GM23338 (cell line): ENCODE data around the gene SUPT6H. TPM values are rescaled to one million over a fixed set of nuclear protein-coding genes. Genes with fewer than 3 reads are reported as not detected.

ENCODE experiments used
- ATAC-seq: fragments of 200-7000 bp; cut with Tn5 transposase; 3 replicates; pipeline ENCODE4 v1.9.1; 2020
- DNase-seq: peaks from one replicate; pipeline ENCODE4 v3.0.0-alpha.2; 2015; ENCODE audit warnings: low spot score
- H2AFZ ChIP-seq: fragments of 200-600 bp; sonication (generic); 2 replicates; pipeline ENCODE4 v1.8.0; 2016; ENCODE audit warnings: antibody characterized with exemption, mild to moderate bottlenecking, moderate library complexity
- H3F3A ChIP-seq: fragments of 200-600 bp; sonication (generic); replicated peaks from 2 replicates; pipeline ENCODE4 v1.8.0; 2017; ENCODE audit warnings: antibody characterized with exemption, mixed run types, low read depth
- H3K27ac ChIP-seq: fragments of 200-600 bp; sonication (generic); 2 replicates; pipeline ENCODE4 v1.6.1; 2016; ENCODE audit warnings: low read depth
- H3K27me3 ChIP-seq: fragments of 200-600 bp; sonication (generic); 2 replicates; pipeline ENCODE4 v1.8.0; 2016; ENCODE audit warnings: mild to moderate bottlenecking, mixed run types, moderate library complexity; ENCODE audit not compliant: insufficient read depth
- H3K36me3 ChIP-seq: fragments of 200-600 bp; sonication (generic); 2 replicates; pipeline ENCODE4 v1.8.0; 2016; ENCODE audit warnings: mild to moderate bottlenecking; ENCODE audit not compliant: insufficient read depth
- H3K4me1 ChIP-seq: fragments of 200-600 bp; sonication (generic); 2 replicates; pipeline ENCODE4 v1.8.0; 2016; ENCODE audit warnings: mild to moderate bottlenecking, moderate library complexity; ENCODE audit not compliant: insufficient read depth
- H3K4me2 ChIP-seq: fragments of 200-600 bp; sonication (generic); 2 replicates; pipeline ENCODE4 v1.7.1; 2017; ENCODE audit warnings: mixed run types
- H3K4me3 ChIP-seq: fragments of 200-600 bp; sonication (generic); 2 replicates; pipeline ENCODE4 v1.6.1; 2016; ENCODE audit warnings: mixed run types
- H3K79me2 ChIP-seq: fragments of 200-600 bp; sonication (generic); replicated peaks from 2 replicates; pipeline ENCODE4 v1.8.0; 2017; ENCODE audit warnings: mild to moderate bottlenecking; ENCODE audit not compliant: insufficient read depth
- H3K9me2 ChIP-seq: fragments of 200-600 bp; sonication (generic); 2 replicates; pipeline ENCODE4 v1.8.0; 2017; ENCODE audit not compliant: insufficient read depth
- H4K20me1 ChIP-seq: fragments of 200-600 bp; sonication (generic); replicated peaks from 2 replicates; pipeline ENCODE4 v1.8.0; 2017; ENCODE audit warnings: mild to moderate bottlenecking; ENCODE audit not compliant: insufficient read depth
- H3K27ac Mint-ChIP-seq: 2 replicates; pipeline ENCODE4 v1.8.0; 2020; ENCODE audit warnings: inconsistent platforms, mild to moderate bottlenecking, moderate library complexity, mixed read lengths
- H3K27me3 Mint-ChIP-seq: 3 replicates; pipeline ENCODE4 v1.8.0; 2022; ENCODE audit warnings: low read depth, mild to moderate bottlenecking, moderate library complexity, mixed read lengths, inconsistent platforms; ENCODE audit not compliant: insufficient read depth, poor library complexity
- H3K36me3 Mint-ChIP-seq: 3 replicates; pipeline ENCODE4 v1.8.0; 2021; ENCODE audit warnings: low read depth, mild to moderate bottlenecking, inconsistent platforms, moderate library complexity, mixed read lengths
- H3K4me1 Mint-ChIP-seq: 3 replicates; pipeline ENCODE4 v1.8.0; 2020; ENCODE audit warnings: mild to moderate bottlenecking, inconsistent platforms, mixed read lengths
- H3K4me3 Mint-ChIP-seq: 3 replicates; pipeline ENCODE4 v1.8.0; 2021; ENCODE audit warnings: moderate library complexity, mild to moderate bottlenecking, inconsistent platforms, mixed read lengths
- H3K9me3 Mint-ChIP-seq: 3 replicates; pipeline ENCODE4 v1.8.0; 2020; ENCODE audit warnings: moderate library complexity, mild to moderate bottlenecking, inconsistent platforms, mixed read lengths
- CREB1 ChIP-seq: fragments of 250-450 bp; sonication (Bioruptor Pico); IDR thresholded peaks from 2 replicates; pipeline ENCODE4 v1.5.0; 2020; ENCODE audit warnings: low read depth, mild to moderate bottlenecking, moderate library complexity
- ETS1 ChIP-seq: IDR thresholded peaks from 2 replicates; pipeline ENCODE4 v1.6.1; 2016; ENCODE audit warnings: antibody characterized with exemption
- EZH2 ChIP-seq: fragments of 200-600 bp; sonication (generic); IDR thresholded peaks from one replicate; pipeline ENCODE4 v1.8.0; 2017; ENCODE audit warnings: antibody characterized with exemption, mild to moderate bottlenecking, low read depth; ENCODE audit not compliant: unreplicated experiment
- EZH2phosphoT487 ChIP-seq: fragments of 200-600 bp; sonication (generic); IDR thresholded peaks from one replicate; pipeline ENCODE4 v1.8.1; 2018; ENCODE audit warnings: antibody characterized with exemption; ENCODE audit not compliant: unreplicated experiment
- JUNB ChIP-seq: IDR thresholded peaks from one replicate; pipeline ENCODE4 v1.6.1; 2016; ENCODE audit warnings: antibody characterized with exemption; ENCODE audit not compliant: unreplicated experiment
- NANOG ChIP-seq: IDR thresholded peaks from 2 replicates; pipeline ENCODE4 v1.6.1; 2016; ENCODE audit warnings: antibody characterized with exemption, borderline replicate concordance
- POLR2AphosphoS5 ChIP-seq: IDR thresholded peaks from 2 replicates; pipeline ENCODE4 v1.6.1; 2016; ENCODE audit warnings: antibody characterized with exemption, low read depth
- REST ChIP-seq: IDR thresholded peaks from one replicate; pipeline ENCODE4 v1.6.1; 2018; ENCODE audit warnings: antibody characterized with exemption; ENCODE audit not compliant: unreplicated experiment
- STAT1 ChIP-seq: IDR thresholded peaks from one replicate; pipeline ENCODE4 v1.6.1; 2016; ENCODE audit warnings: antibody characterized with exemption; ENCODE audit not compliant: unreplicated experiment
- ZNF114 ChIP-seq: fragments of 250-450 bp; sonication (Bioruptor Pico); IDR thresholded peaks from 2 replicates; pipeline ENCODE4 v1.5.0; 2020; ENCODE audit warnings: mild to moderate bottlenecking, moderate library complexity
- ZNF331 ChIP-seq: fragments of 250-450 bp; sonication (Bioruptor Pico); IDR thresholded peaks from 2 replicates; pipeline ENCODE4 v1.5.0; 2020; ENCODE audit warnings: low read depth, mild to moderate bottlenecking, moderate library complexity
- polyA plus RNA-seq: library from polyadenylated mRNA; unstranded; fragments of >200 nt; fragmentation: Nextera tagmentation; extraction: Ambion mirVana; gene quantifications from 2 replicates; pipeline ENCODE4 v1.2.1, GENCODE V29; 2016
- total RNA-seq: library from RNA; depleted of rRNA; stranded (reverse); fragments of >200 nt; shearing (Covaris generic); gene quantifications from 2 replicates; pipeline ENCODE4 v1.2.3, GENCODE V29; 2014
- TF ChIP-seq, protein P1 (sequence below), 2 experiments: fragments of 200-600 bp in 1 of 2; sonication (generic) in 1 of 2; conservative IDR thresholded peaks; 2 replicates each; pipeline versions ENCODE4 v1.5.1 to v1.6.1; 2016 to 2017; ENCODE audit warnings: antibody characterized with exemption in 2 of 2, low read depth in 2 of 2, mild to moderate bottlenecking in 2 of 2, moderate library complexity in 1 of 2
- TF ChIP-seq, protein P2 (sequence below): fragments of 250-450 bp; sonication (Bioruptor Pico); IDR thresholded peaks from 2 replicates; pipeline ENCODE4 v1.5.0; 2020; ENCODE audit warnings: mild to moderate bottlenecking, moderate library complexity

The SUPT6H gene
- total and polyA plus RNA-seq, 2 experiments from 2014 or later, result 17.8 to 70.7 TPM

DNA sequence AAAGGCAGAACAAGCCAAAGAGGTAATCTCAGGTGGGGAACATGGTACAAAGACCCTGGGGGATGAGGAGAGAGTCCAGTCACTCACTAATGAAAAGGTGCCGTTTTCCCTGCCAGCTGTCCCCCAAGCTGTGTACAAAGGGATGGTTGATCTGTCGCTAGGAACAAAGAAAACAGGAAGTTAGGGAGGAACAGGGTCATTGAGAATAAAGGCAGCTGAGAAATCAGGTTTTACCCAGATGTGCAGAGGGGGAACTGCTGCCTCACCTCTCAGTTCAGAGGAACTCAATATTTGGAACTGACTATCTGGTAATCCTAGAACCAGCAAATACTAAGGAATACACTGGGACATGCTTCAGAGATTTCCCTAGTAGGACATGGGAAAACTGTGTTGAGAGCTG, 49.5 kb upstream of the SUPT6H start:
- no peaks in the 10 kb centered on the region for H3K27me3 Mint-ChIP-seq
- peaks cover 41% of the 10 kb centered on the region for H3K36me3 ChIP-seq
- TF ChIP-seq ETS1 (no peak), JUNB (no peak), NANOG (no peak), STAT1 (no peak), REST (no peak), EZH2 (no peak), POLR2AphosphoS5 (no peak), CREB1 (CRISPR knock-in tag) (no peak), EZH2phosphoT487 (no peak), ZNF114 (CRISPR knock-in tag) (no peak), ZNF331 (CRISPR knock-in tag) (no peak)
- TF ChIP-seq, protein P1, sequence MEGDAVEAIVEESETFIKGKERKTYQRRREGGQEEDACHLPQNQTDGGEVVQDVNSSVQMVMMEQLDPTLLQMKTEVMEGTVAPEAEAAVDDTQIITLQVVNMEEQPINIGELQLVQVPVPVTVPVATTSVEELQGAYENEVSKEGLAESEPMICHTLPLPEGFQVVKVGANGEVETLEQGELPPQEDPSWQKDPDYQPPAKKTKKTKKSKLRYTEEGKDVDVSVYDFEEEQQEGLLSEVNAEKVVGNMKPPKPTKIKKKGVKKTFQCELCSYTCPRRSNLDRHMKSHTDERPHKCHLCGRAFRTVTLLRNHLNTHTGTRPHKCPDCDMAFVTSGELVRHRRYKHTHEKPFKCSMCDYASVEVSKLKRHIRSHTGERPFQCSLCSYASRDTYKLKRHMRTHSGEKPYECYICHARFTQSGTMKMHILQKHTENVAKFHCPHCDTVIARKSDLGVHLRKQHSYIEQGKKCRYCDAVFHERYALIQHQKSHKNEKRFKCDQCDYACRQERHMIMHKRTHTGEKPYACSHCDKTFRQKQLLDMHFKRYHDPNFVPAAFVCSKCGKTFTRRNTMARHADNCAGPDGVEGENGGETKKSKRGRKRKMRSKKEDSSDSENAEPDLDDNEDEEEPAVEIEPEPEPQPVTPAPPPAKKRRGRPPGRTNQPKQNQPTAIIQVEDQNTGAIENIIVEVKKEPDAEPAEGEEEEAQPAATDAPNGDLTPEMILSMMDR (conservative IDR thresholded peaks at IDR 0.05; ENCODE audit: low read depth in 2 of 2), result no peak
- TF ChIP-seq, protein P2, sequence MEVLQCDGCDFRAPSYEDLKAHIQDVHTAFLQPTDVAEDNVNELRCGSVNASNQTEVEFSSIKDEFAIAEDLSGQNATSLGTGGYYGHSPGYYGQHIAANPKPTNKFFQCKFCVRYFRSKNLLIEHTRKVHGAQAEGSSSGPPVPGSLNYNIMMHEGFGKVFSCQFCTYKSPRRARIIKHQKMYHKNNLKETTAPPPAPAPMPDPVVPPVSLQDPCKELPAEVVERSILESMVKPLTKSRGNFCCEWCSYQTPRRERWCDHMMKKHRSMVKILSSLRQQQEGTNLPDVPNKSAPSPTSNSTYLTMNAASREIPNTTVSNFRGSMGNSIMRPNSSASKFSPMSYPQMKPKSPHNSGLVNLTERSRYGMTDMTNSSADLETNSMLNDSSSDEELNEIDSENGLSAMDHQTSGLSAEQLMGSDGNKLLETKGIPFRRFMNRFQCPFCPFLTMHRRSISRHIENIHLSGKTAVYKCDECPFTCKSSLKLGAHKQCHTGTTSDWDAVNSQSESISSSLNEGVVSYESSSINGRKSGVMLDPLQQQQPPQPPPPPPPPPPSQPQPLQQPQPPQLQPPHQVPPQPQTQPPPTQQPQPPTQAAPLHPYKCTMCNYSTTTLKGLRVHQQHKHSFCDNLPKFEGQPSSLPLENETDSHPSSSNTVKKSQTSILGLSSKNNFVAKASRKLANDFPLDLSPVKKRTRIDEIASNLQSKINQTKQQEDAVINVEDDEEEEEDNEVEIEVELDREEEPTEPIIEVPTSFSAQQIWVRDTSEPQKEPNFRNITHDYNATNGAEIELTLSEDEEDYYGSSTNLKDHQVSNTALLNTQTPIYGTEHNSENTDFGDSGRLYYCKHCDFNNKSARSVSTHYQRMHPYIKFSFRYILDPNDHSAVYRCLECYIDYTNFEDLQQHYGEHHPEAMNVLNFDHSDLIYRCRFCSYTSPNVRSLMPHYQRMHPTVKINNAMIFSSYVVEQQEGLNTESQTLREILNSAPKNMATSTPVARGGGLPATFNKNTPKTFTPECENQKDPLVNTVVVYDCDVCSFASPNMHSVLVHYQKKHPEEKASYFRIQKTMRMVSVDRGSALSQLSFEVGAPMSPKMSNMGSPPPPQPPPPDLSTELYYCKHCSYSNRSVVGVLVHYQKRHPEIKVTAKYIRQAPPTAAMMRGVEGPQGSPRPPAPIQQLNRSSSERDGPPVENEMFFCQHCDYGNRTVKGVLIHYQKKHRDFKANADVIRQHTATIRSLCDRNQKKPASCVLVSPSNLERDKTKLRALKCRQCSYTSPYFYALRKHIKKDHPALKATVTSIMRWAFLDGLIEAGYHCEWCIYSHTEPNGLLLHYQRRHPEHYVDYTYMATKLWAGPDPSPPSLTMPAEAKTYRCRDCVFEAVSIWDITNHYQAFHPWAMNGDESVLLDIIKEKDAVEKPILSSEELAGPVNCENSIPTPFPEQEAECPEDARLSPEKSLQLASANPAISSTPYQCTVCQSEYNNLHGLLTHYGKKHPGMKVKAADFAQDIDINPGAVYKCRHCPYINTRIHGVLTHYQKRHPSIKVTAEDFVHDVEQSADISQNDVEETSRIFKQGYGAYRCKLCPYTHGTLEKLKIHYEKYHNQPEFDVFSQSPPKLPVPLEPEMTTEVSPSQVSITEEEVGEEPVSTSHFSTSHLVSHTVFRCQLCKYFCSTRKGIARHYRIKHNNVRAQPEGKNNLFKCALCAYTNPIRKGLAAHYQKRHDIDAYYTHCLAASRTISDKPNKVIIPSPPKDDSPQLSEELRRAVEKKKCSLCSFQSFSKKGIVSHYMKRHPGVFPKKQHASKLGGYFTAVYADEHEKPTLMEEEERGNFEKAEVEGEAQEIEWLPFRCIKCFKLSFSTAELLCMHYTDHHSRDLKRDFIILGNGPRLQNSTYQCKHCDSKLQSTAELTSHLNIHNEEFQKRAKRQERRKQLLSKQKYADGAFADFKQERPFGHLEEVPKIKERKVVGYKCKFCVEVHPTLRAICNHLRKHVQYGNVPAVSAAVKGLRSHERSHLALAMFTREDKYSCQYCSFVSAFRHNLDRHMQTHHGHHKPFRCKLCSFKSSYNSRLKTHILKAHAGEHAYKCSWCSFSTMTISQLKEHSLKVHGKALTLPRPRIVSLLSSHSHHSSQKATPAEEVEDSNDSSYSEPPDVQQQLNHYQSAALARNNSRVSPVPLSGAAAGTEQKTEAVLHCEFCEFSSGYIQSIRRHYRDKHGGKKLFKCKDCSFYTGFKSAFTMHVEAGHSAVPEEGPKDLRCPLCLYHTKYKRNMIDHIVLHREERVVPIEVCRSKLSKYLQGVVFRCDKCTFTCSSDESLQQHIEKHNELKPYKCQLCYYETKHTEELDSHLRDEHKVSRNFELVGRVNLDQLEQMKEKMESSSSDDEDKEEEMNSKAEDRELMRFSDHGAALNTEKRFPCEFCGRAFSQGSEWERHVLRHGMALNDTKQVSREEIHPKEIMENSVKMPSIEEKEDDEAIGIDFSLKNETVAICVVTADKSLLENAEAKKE (CRISPR knock-in tag), result no peak
- no peaks in the 10 kb centered on the region for H3K4me1 ChIP-seq
- H3K36me3 Mint-ChIP-seq, result peaks cover 76% of the 10 kb centered on the region
- H3F3A ChIP-seq, result peaks cover 8% of the 10 kb centered on the region; the same call in 1 of the 2 replicates
- H3K27ac ChIP-seq, result no peak overlapping the region
- no peak overlapping the region; the same call in 1 of the 2 replicates for H3K27ac Mint-ChIP-seq
- H3K4me3 Mint-ChIP-seq, result no peak overlapping the region
- peaks cover 35% of the 10 kb centered on the region for H4K20me1 ChIP-seq
- no peaks in the 10 kb centered on the region for H3K9me2 ChIP-seq
- H3K4me2 ChIP-seq, result no peak overlapping the region
- ATAC-seq, result no peak
- no peaks in the 10 kb centered on the region for H3K27me3 ChIP-seq
- H3K4me3 ChIP-seq, result no peak overlapping the region
- H3K79me2 ChIP-seq, result no peaks in the 10 kb centered on the region
- DNase-seq, result no peak
- H3K9me3 Mint-ChIP-seq, result no peaks in the 10 kb centered on the region
- H3K4me1 Mint-ChIP-seq, result no peaks in the 10 kb centered on the region
- no peak overlapping the region for H2AFZ ChIP-seq
